MM.1S (cell line): ENCODE measurements around the gene PTPRG.

Source experiments
- CTCF ChIP-seq: fragments of 300-600 bp; sonication (generic); IDR thresholded peaks from 2 replicates; pipeline ENCODE4 v1.5.1; 2016; ENCODE audit warnings: antibody characterized with exemption, low read length, mixed read lengths
- EZH2 ChIP-seq: fragments of 300-600 bp; sonication (generic); optimal IDR thresholded peaks from 2 replicates; pipeline ENCODE3; 2017; ENCODE audit warnings: low read depth, mild to moderate bottlenecking, antibody characterized with exemption, low read length, mixed read lengths
- EZH2phosphoT487 ChIP-seq: fragments of 300-600 bp; sonication (generic); IDR thresholded peaks from 2 replicates; pipeline ENCODE4 v1.6.1; 2018; ENCODE audit warnings: antibody characterized with exemption, low read length

- no peak for TF ChIP-seq CTCF
- no peak for TF ChIP-seq EZH2
- TF ChIP-seq EZH2phosphoT487: no peak
These were observed 435.0 kb downstream of the PTPRG start for GRCh38 chr3:61996366-61996765.
